HCT116 (cell line): ENCODE data around the gene LRCH4. TPM values are rescaled to one million over a fixed set of nuclear protein-coding genes. Genes with fewer than 3 reads are reported as not detected.

Experiments
- ATAC-seq: fragments of 200-7000 bp; cut with Tn5 transposase; 2 replicates; pipeline ENCODE4 v1.9.1; 2020; ENCODE audit warnings: mild to moderate bottlenecking, moderate library complexity
- BruUV-seq: library from RNA; stranded (reverse); fragments of 400-500 nt; replicated peaks from 2 replicates; lab custom pipeline; 2021; lab: Mats Ljungman, UMichigan
- CTCF ChIA-PET: fragments of 300-600 bp; sonication (Branson Sonifier 250); formaldehyde crosslinking; loops from one replicate; lab custom pipeline; 2021; ENCODE audit warnings: antibody characterized with exemption; lab: Charles Lee
- POLR2A ChIA-PET: fragments of 300-600, 350-600 bp; sonication (Branson Sonifier 250); formaldehyde crosslinking; loops from one replicate; lab custom pipeline; 2021; ENCODE audit warnings: antibody characterized with exemption; lab: Charles Lee
- RAD21 ChIA-PET, 2 experiments: fragments of 300-600 bp; sonication (Branson Sonifier 250); formaldehyde crosslinking; loops; one replicate each; lab custom pipeline; 2023; ENCODE audit warnings: low total read pairs in 2 of 2; ENCODE audit not compliant: uncharacterized antibody in 2 of 2, unreplicated experiment in 2 of 2, low non-redundant PET in 1 of 2; lab: Charles Lee
- DNase-seq: peaks from one replicate; pipeline ENCODE4 v3.0.0-alpha.2; 2010; ENCODE audit warnings: low read depth, low spot score
- H2AFZ ChIP-seq: fragments of 200-600 bp; shearing (Covaris generic), sonication (generic); 2 replicates; pipeline ENCODE4 v1.6.1; 2017; ENCODE audit warnings: low read depth, mixed run types, mixed read lengths, antibody characterized with exemption, low read length; ENCODE audit not compliant: poor library complexity, severe bottlenecking
- H3K27ac ChIP-seq: 2 replicates; pipeline ENCODE4 v1.5.1; 2012; ENCODE audit warnings: low read depth, low read length
- H3K27me3 ChIP-seq: fragments of 200-600 bp; sonication (generic); 2 replicates; pipeline ENCODE4 v1.6.1; 2016; ENCODE audit warnings: mixed run types, low read length, mixed read lengths; ENCODE audit not compliant: insufficient read depth
- H3K36me3 ChIP-seq, 2 experiments: fragments of 200-500 bp in 1 of 2; fragments of 200-600 bp in 1 of 2; sonication (Bioruptor generic) in 1 of 2; sonication (generic) in 1 of 2; 2 replicates each; pipeline versions ENCODE4 v1.5.1 to v1.6.1; 2014 to 2016; ENCODE audit warnings: low read length in 2 of 2, inconsistent platforms in 1 of 2, mixed read lengths in 1 of 2, mixed run types in 1 of 2; ENCODE audit not compliant: insufficient read depth in 2 of 2, control insufficient read depth in 1 of 2
- H3K4me1 ChIP-seq, 2 experiments: fragments of 200-600 bp in 1 of 2; sonication (generic) in 1 of 2; 2 replicates each; pipeline versions ENCODE4 v1.5.1 to v1.6.1; 2012 to 2017; ENCODE audit warnings: low read length in 2 of 2, inconsistent platforms in 1 of 2, mild to moderate bottlenecking in 1 of 2, mixed read lengths in 1 of 2, mixed run types in 1 of 2, moderate library complexity in 1 of 2; ENCODE audit not compliant: insufficient read depth in 2 of 2, control insufficient read depth in 1 of 2
- H3K4me2 ChIP-seq: fragments of 200-600 bp; sonication (generic); 2 replicates; pipeline ENCODE4 v1.6.1; 2017; ENCODE audit warnings: mixed run types, low read length, mixed read lengths
- H3K4me3 ChIP-seq, 2 experiments: fragments of 200-600 bp in 1 of 2; sonication (generic) in 1 of 2; replicated peaks in 1 of 2; 2 replicates each; pipeline ENCODE4 v1.5.1; 2011 to 2016; ENCODE audit warnings: low read length in 2 of 2, control low read depth in 1 of 2, low read depth in 1 of 2, mild to moderate bottlenecking in 1 of 2, mixed read lengths in 1 of 2, mixed run types in 1 of 2
- H3K79me2 ChIP-seq: fragments of 200-600 bp; sonication (generic); 2 replicates; pipeline ENCODE4 v1.6.1; 2017; ENCODE audit warnings: mild to moderate bottlenecking, mixed run types, low read length, moderate library complexity, mixed read lengths; ENCODE audit not compliant: insufficient read depth
- H3K9ac ChIP-seq: fragments of 200-600 bp; sonication (generic); 2 replicates; pipeline ENCODE4 v1.6.1; 2016; ENCODE audit warnings: low read length, mixed read lengths
- H3K9me2 ChIP-seq: fragments of 200-600 bp; sonication (generic), shearing (Covaris generic); 2 replicates; pipeline ENCODE4 v1.6.1; 2017; ENCODE audit warnings: mixed run types, mild to moderate bottlenecking, moderate library complexity; ENCODE audit not compliant: insufficient read depth
- H3K9me3 ChIP-seq, 2 experiments: fragments of 200-500 bp in 1 of 2; fragments of 200-600 bp in 1 of 2; sonication (Bioruptor generic) in 1 of 2; sonication (generic) in 1 of 2; 2 replicates each; pipeline ENCODE4 v1.6.1; 2014 to 2017; ENCODE audit warnings: low read length in 2 of 2, mixed read lengths in 2 of 2, inconsistent platforms in 1 of 2, low read depth in 1 of 2, mild to moderate bottlenecking in 1 of 2, mixed run types in 1 of 2, moderate library complexity in 1 of 2; ENCODE audit not compliant: control insufficient read depth in 1 of 2, insufficient read depth in 1 of 2
- H4K20me1 ChIP-seq: fragments of 200-600 bp; sonication (generic), shearing (Covaris generic); 2 replicates; pipeline ENCODE4 v1.6.1; 2017; ENCODE audit warnings: mixed run types, mild to moderate bottlenecking, moderate library complexity; ENCODE audit not compliant: insufficient read depth
- CBX3 ChIP-seq: IDR thresholded peaks from 2 replicates; pipeline ENCODE4 v1.6.1; 2012; ENCODE audit warnings: low read depth
- CTCF ChIP-seq, 3 experiments: fragments of 200-600 bp in 1 of 3; sonication (generic) in 1 of 3; IDR thresholded peaks in 2 of 3; conservative IDR thresholded peaks in 1 of 3; 2 replicates each; pipeline ENCODE4 v1.5.1; 2012 to 2017; ENCODE audit warnings: low read depth in 2 of 3, low read length in 2 of 3, antibody characterized with exemption in 1 of 3, borderline replicate concordance in 1 of 3, control low read depth in 1 of 3, mild to moderate bottlenecking in 1 of 3, mixed read lengths in 1 of 3, mixed run types in 1 of 3, moderate library complexity in 1 of 3; ENCODE audit not compliant: insufficient read depth in 1 of 3
- YY1 ChIP-seq: IDR thresholded peaks from 2 replicates; pipeline ENCODE4 v1.6.1; 2011; ENCODE audit warnings: low read length, low read depth, moderate library complexity, mild to moderate bottlenecking; ENCODE audit not compliant: insufficient replicate concordance; ENCODE audit errors: extremely low read depth
- ZBTB33 ChIP-seq: IDR thresholded peaks from 2 replicates; pipeline ENCODE4 v1.6.1; 2011; ENCODE audit warnings: mild to moderate bottlenecking, low read length, moderate library complexity; ENCODE audit not compliant: insufficient replicate concordance; ENCODE audit errors: extremely low read depth
- ZNF274 ChIP-seq: fragments of 200-500 bp; sonication (Bioruptor generic); IDR thresholded peaks from 2 replicates; pipeline ENCODE4 v1.6.1; 2014; ENCODE audit warnings: mild to moderate bottlenecking, low read depth, low read length, inconsistent platforms
- intact Hi-C: fragments of 100-400 bp; cut with micrococcal nuclease; formaldehyde crosslinking; loops from 2 replicates; pipeline ENCODE4 v1.10.0; 2022
- total RNA-seq: library from RNA; stranded (reverse); gene quantifications from one replicate; pipeline ENCODE4 v1.2.1, GENCODE V29; 2021; ENCODE audit not compliant: unreplicated experiment

Gene LRCH4
- total RNA-seq, 1 experiment from 2014 or later = 47.9 TPM

- H3K79me2 ChIP-seq = peaks cover 11% of the 10 kb centered on the region; the same call in 1 of the 2 replicates
- H3K36me3 ChIP-seq = peaks cover 8 to 9% of the 10 kb centered on the region in 2 experiments; a peak in 3 of 4 replicates
Observed at GRCh38 chr7:100582041-100582579, 3.8 kb downstream of the LRCH4 start.

More at GRCh38 chr7:100582041-100582579, 3.8 kb downstream of the LRCH4 start:
- H3K27me3 ChIP-seq = no peaks in the 10 kb centered on the region
- H3K4me1 ChIP-seq = peaks cover 2 to 21% of the 10 kb centered on the region in 2 experiments; a peak in 2 of 4 replicates
- no peak for TF ChIP-seq CBX3
- TF ChIP-seq ZBTB33 = no peak
- no peak for TF ChIP-seq ZNF274
- no peak for TF ChIP-seq CTCF (IDR thresholded peaks at IDR 0.05 in 2 of 3, conservative IDR thresholded peaks at IDR 0.05 in 1 of 3; ENCODE audit: borderline replicate concordance in 1 of 3, insufficient read depth in 1 of 3, low read depth in 2 of 3, low read length in 2 of 3)
- no peak for TF ChIP-seq YY1
- no peak overlapping the region for H2AFZ ChIP-seq
- H3K4me3 ChIP-seq = no peak overlapping the region
- ATAC-seq = no peak
- no peak overlapping the region for H3K4me2 ChIP-seq
- H3K9me2 ChIP-seq = no peaks in the 10 kb centered on the region
- H3K9ac ChIP-seq = no peak overlapping the region
- ChIA-PET RAD21 (no interaction called here), CTCF (no interaction called here), POLR2A (no interaction called here)
- no peaks in the 10 kb centered on the region for H3K9me3 ChIP-seq
- no TSS peak for BruUV-seq
- no peaks in the 10 kb centered on the region for H4K20me1 ChIP-seq
- no peak for DNase-seq
- H3K27ac ChIP-seq = no peak overlapping the region
- intact Hi-C loops = no loop called here
